ENCODE measurements around the gene COL15A1.

- no peak for TF ChIP-seq CTCF (IDR thresholded peaks at IDR 0.05)
- no peak for TF ChIP-seq EP300 (IDR thresholded peaks at IDR 0.05)
Observed at GRCh38 chr9:99006979-99007378, 63.3 kb downstream of the COL15A1 start.

Data from esophagus muscularis mucosa (tissue), 3 donors.